CD4-positive, alpha-beta T cell (primary cell): ENCODE results near the gene SAMSN1. TPM values are rescaled to one million over a fixed set of nuclear protein-coding genes. Genes with fewer than 3 reads are reported as not detected.
A peak's percentile ranks its signal among the peaks of the same experiment; 100 is the strongest.

Experiments used
- ATAC-seq: fragments of 200-7000 bp; cut with Tn5 transposase; one replicate; pipeline ENCODE4 v1.10.0; 2022; ENCODE audit warnings: mild to moderate bottlenecking; ENCODE audit not compliant: poor library complexity
- CTCF ChIA-PET: fragments of 350-600 bp; sonication (Branson Sonifier 250); formaldehyde crosslinking; loops from one replicate; lab custom pipeline; 2021; ENCODE audit warnings: antibody characterized with exemption, inconsistent platforms; lab: Charles Lee
- POLR2A ChIA-PET: fragments of 350-600 bp; sonication (Branson Sonifier 250); formaldehyde crosslinking; loops from one replicate; lab custom pipeline; 2021; ENCODE audit warnings: antibody characterized with exemption, inconsistent platforms; lab: Charles Lee
- DNase-seq, 14 experiments: peaks; one replicate each; pipeline ENCODE4 v3.0.0-alpha.2; 2013 to 2020; ENCODE audit warnings: mixed read lengths in 2 of 14
- H3K27ac ChIP-seq, 2 donors: one replicate each; pipeline versions ENCODE4 v1.5.1 to v1.7.0; 2013; ENCODE audit warnings: low read length in 2 of 2, low read depth in 1 of 2, mild to moderate bottlenecking in 1 of 2
- H3K27me3 ChIP-seq, 2 experiments: 1 replicate in 1 of 2; 2 replicates in 1 of 2; pipeline versions ENCODE4 v1.6.1 to v1.7.0; 2013; ENCODE audit warnings: low read length in 2 of 2, control low read depth in 1 of 2, mild to moderate bottlenecking in 1 of 2, moderate library complexity in 1 of 2; ENCODE audit not compliant: insufficient read depth in 2 of 2, control insufficient read depth in 1 of 2
- H3K36me3 ChIP-seq: one replicate; pipeline ENCODE4 v1.6.1; 2013; ENCODE audit warnings: low read length, control low read depth; ENCODE audit not compliant: insufficient read depth
- H3K4me1 ChIP-seq: one replicate; pipeline ENCODE4 v1.6.1; 2013; ENCODE audit warnings: low read length, control low read depth; ENCODE audit not compliant: insufficient read depth
- H3K4me3 ChIP-seq: one replicate; pipeline ENCODE4 v1.5.1; 2013; ENCODE audit warnings: mild to moderate bottlenecking, low read length, moderate library complexity
- H3K9me3 ChIP-seq, 2 experiments: 1 replicate in 1 of 2; 2 replicates in 1 of 2; pipeline versions ENCODE4 v1.6.1 to v1.7.0; 2013; ENCODE audit warnings: low read length in 2 of 2, mild to moderate bottlenecking in 2 of 2, control low read depth in 1 of 2, moderate library complexity in 1 of 2; ENCODE audit not compliant: control insufficient read depth in 1 of 2, insufficient read depth in 1 of 2
- H3K27ac Mint-ChIP-seq: one replicate; pipeline ENCODE4 v1.8.0; 2020; ENCODE audit warnings: mixed read lengths
- H3K27me3 Mint-ChIP-seq: one replicate; pipeline ENCODE4 v1.8.0; 2021; ENCODE audit warnings: mixed read lengths
- H3K36me3 Mint-ChIP-seq: one replicate; pipeline ENCODE4 v1.8.0; 2021; ENCODE audit warnings: low read depth, mixed read lengths
- H3K4me1 Mint-ChIP-seq: one replicate; pipeline ENCODE4 v1.8.0; 2021; ENCODE audit warnings: low read depth, mixed read lengths
- H3K4me3 Mint-ChIP-seq: one replicate; pipeline ENCODE4 v1.8.0; 2020; ENCODE audit warnings: mild to moderate bottlenecking, mixed read lengths
- H3K9me3 Mint-ChIP-seq: one replicate; pipeline ENCODE4 v1.8.0; 2020; ENCODE audit warnings: mixed read lengths
- intact Hi-C, 2 experiments: fragments of 100-400 bp; cut with DNase I in 1 of 2; cut with micrococcal nuclease in 1 of 2; formaldehyde crosslinking; loops; one replicate each; pipeline versions ENCODE4 v1.15.1 to v1.9.0; 2023 to 2025; cut with DNase I, micrococcal nuclease
- total RNA-seq, 174 experiments: library from RNA in 2 of 174; stranded (reverse) in 2 of 174; gene quantifications; one replicate each; pipeline ENCODE4 v1.2.3 and lab custom pipeline; 2021 to 2026
- TF ChIP-seq, protein P1 (sequence below): fragments of 200-600 bp; IDR thresholded peaks from one replicate; pipeline ENCODE4 v1.8.0; 2022; ENCODE audit warnings: antibody characterized with exemption, mild to moderate bottlenecking

SAMSN1 gene
- total RNA-seq, 2 experiments from 2014 or later, result 51.2 to 51.3 TPM

GRCh38 chr21:14542638-14543037 lies 3.5 kb downstream of the SAMSN1 start:
- CTCF ChIA-PET, result interaction anchor here (1.5 kb wide), 1 partner anchor 7 kb away, joined by 3 read pairs; no protein-coding TSS in a partner anchor
- H3K4me1 ChIP-seq, result peaks cover 20% of the 10 kb centered on the region
- peaks cover 23% of the 10 kb centered on the region for H3K36me3 Mint-ChIP-seq
- TF ChIP-seq, protein P1, sequence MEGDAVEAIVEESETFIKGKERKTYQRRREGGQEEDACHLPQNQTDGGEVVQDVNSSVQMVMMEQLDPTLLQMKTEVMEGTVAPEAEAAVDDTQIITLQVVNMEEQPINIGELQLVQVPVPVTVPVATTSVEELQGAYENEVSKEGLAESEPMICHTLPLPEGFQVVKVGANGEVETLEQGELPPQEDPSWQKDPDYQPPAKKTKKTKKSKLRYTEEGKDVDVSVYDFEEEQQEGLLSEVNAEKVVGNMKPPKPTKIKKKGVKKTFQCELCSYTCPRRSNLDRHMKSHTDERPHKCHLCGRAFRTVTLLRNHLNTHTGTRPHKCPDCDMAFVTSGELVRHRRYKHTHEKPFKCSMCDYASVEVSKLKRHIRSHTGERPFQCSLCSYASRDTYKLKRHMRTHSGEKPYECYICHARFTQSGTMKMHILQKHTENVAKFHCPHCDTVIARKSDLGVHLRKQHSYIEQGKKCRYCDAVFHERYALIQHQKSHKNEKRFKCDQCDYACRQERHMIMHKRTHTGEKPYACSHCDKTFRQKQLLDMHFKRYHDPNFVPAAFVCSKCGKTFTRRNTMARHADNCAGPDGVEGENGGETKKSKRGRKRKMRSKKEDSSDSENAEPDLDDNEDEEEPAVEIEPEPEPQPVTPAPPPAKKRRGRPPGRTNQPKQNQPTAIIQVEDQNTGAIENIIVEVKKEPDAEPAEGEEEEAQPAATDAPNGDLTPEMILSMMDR, result no peak
- no peaks in the 10 kb centered on the region for H3K27me3 ChIP-seq
- H3K27me3 Mint-ChIP-seq, result no peaks in the 10 kb centered on the region
- H3K27ac Mint-ChIP-seq, result peak overlapping the region; percentile 87
- H3K4me3 Mint-ChIP-seq, result peak overlapping the region; percentile 80
- POLR2A ChIA-PET, result interaction anchor here (0.8 to 2.0 kb wide), 5 partner anchors 22 to 134 kb away, joined by 3 to 9 read pairs (median 4); no protein-coding TSS in a partner anchor
- no peak for ATAC-seq
- H3K27ac ChIP-seq, result peak overlapping the region; percentile 44 to 78
- intact Hi-C loops, result loop anchor here (2.0 to 10.0 kb wide), 4 partner anchors 14 to 192 kb away; no protein-coding TSS in a partner anchor
- no peaks in the 10 kb centered on the region for H3K36me3 ChIP-seq
- no peaks in the 10 kb centered on the region for H3K9me3 ChIP-seq
- peaks cover 76% of the 10 kb centered on the region for H3K4me1 Mint-ChIP-seq
- no peaks in the 10 kb centered on the region for H3K9me3 Mint-ChIP-seq
- no peak for DNase-seq
- H3K4me3 ChIP-seq, result peak overlapping the region; percentile 58

- POLR2A ChIA-PET, result interaction anchor here (0.7 to 2.0 kb wide), 7 partner anchors 8 to 523 kb away, joined by 3 to 9 read pairs (median 4); partner anchors contain the start of gene NRIP1
- Histone ChIP-seq H3K36me3 (no peaks in the 10 kb centered on the region), H3K4me1 (peaks cover 20% of the 10 kb centered on the region), H3K27me3 (no peaks in the 10 kb centered on the region), H3K9me3 (peaks cover 0 to 2% of the 10 kb centered on the region in 2 experiments), H3K27ac (peak overlapping the region; percentile 44 to 78), H3K4me3 (peak overlapping the region; percentile 58)
- peak overlapping the region; percentile 87 for H3K27ac Mint-ChIP-seq
- no peaks in the 10 kb centered on the region for H3K27me3 Mint-ChIP-seq
- H3K4me3 Mint-ChIP-seq, result peak overlapping the region; percentile 95
- DNase-seq, result peak in 5 of 14 experiments; percentile 25 to 76 (median 64)
- peaks cover 77% of the 10 kb centered on the region for H3K4me1 Mint-ChIP-seq
- peaks cover 29% of the 10 kb centered on the region for H3K36me3 Mint-ChIP-seq
- ATAC-seq, result peak; percentile 66
- H3K9me3 Mint-ChIP-seq, result peaks cover 2% of the 10 kb centered on the region
- TF ChIP-seq, protein P1, result no peak
- intact Hi-C loops, result loop anchor here (2.0 to 10.0 kb wide), 4 partner anchors 13 to 193 kb away; no protein-coding TSS in a partner anchor
- CTCF ChIA-PET, result interaction anchor here (1.5 kb wide), 2 partner anchors 8 to 196 kb away, joined by 3 to 12 read pairs; no protein-coding TSS in a partner anchor
These were observed 4.1 kb downstream of the SAMSN1 start for GRCh38 chr21:14541841-14542490.

DNA sequence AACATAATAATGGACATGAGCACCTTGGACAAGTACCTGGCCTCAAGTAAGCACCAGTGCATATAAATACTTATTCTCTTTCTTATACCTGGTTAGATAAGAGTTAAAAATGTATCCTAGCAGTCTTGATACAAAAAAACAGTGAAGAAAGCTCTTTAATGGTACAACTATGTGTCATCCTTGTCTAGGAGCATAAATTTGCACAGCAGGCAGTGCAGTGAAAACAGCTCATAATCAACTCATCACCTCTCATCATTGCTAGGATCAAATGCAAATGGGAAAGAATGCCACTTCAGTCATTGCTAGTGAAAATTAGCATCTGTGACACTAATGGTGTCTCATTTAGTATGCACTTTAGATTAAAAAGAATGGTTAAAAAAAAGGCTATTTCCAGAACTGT lies 7.6 kb downstream of the SAMSN1 start:
- Histone ChIP-seq H3K4me1 (peaks cover 21% of the 10 kb centered on the region), H3K27me3 (no peaks in the 10 kb centered on the region), H3K9me3 (peaks cover 0 to 4% of the 10 kb centered on the region in 2 experiments), H3K36me3 (peaks cover 3% of the 10 kb centered on the region), H3K4me3 (no peak overlapping the region), H3K27ac (no peak overlapping the region)
- TF ChIP-seq, protein P1, result no peak
- ChIA-PET POLR2A (interaction anchor here (1.5 kb wide), 1 partner anchor 138 kb away, joined by 3 read pairs; no protein-coding TSS in a partner anchor), CTCF (no interaction called here)
- ATAC-seq (no peak), DNase-seq (no peak)
- peaks cover 40% of the 10 kb centered on the region for H3K36me3 Mint-ChIP-seq
- H3K27ac Mint-ChIP-seq, result peak overlapping the region; percentile 47
- H3K4me3 Mint-ChIP-seq, result peak overlapping the region; percentile 26
- H3K4me1 Mint-ChIP-seq, result peaks cover 88% of the 10 kb centered on the region
- intact Hi-C loops, result loop anchor here in 1 of 2 experiments (5.0 kb wide), 1 partner anchor 156 kb away; the partner anchor contains the start of gene HSPA13
- H3K27me3 Mint-ChIP-seq, result no peaks in the 10 kb centered on the region
- peaks cover 6% of the 10 kb centered on the region for H3K9me3 Mint-ChIP-seq
